Osteocyte (in vitro differentiated cells): ENCODE data around the gene TRIM51. TPM values are rescaled to one million over a fixed set of nuclear protein-coding genes. Genes with fewer than 3 reads are reported as not detected.
"Not testable (repeated sequence)": the region's sequence is repeated elsewhere in the genome, so short reads cannot be mapped to it uniquely, and the experiment has no call there.

Experiments
- DNase-seq: peaks from one replicate; pipeline ENCODE4 v3.0.0; 2021; ENCODE audit warnings: mixed read lengths; ENCODE audit not compliant: unreplicated experiment; ENCODE audit errors: extremely low spot score
- H3K27ac Mint-ChIP-seq: one replicate; pipeline ENCODE4 v1.8.0; 2021; ENCODE audit warnings: mild to moderate bottlenecking, mixed read lengths; ENCODE audit not compliant: unreplicated experiment
- H3K27me3 Mint-ChIP-seq: one replicate; pipeline ENCODE4 v1.8.0; 2021; ENCODE audit warnings: mixed read lengths; ENCODE audit not compliant: unreplicated experiment
- H3K36me3 Mint-ChIP-seq: one replicate; pipeline ENCODE4 v1.8.0; 2021; ENCODE audit warnings: mixed read lengths; ENCODE audit not compliant: unreplicated experiment
- H3K4me1 Mint-ChIP-seq: one replicate; pipeline ENCODE4 v1.8.0; 2021; ENCODE audit warnings: mixed read lengths; ENCODE audit not compliant: unreplicated experiment
- H3K4me3 Mint-ChIP-seq: one replicate; pipeline ENCODE4 v1.8.0; 2021; ENCODE audit warnings: mild to moderate bottlenecking, moderate library complexity, mixed read lengths; ENCODE audit not compliant: unreplicated experiment
- H3K9me3 Mint-ChIP-seq: one replicate; pipeline ENCODE4 v1.8.0; 2021; ENCODE audit warnings: mixed read lengths; ENCODE audit not compliant: unreplicated experiment
- CTCF ChIP-seq: fragments of 200-600 bp; sonication (generic); IDR thresholded peaks from 2 replicates; pipeline ENCODE4 v1.5.0; 2021; ENCODE audit warnings: antibody characterized with exemption, mild to moderate bottlenecking, moderate library complexity
- long read RNA-seq: library from polyadenylated mRNA; unstranded; transcript quantifications from one replicate; pipeline ENCODE4 v2.0.0, GENCODE V29; 2021
- total RNA-seq: library from RNA; stranded (reverse); gene quantifications from 2 replicates; pipeline ENCODE4 v1.2.1, GENCODE V29; 2021

TRIM51 gene
- total RNA-seq, result not detected in 2 replicates
- long read RNA-seq, result 0 reads

GRCh38 chr11:55882997-55883396 lies at the start of gene TRIM51:
TSS of gene TRIM51 (plus strand) at chr11:55883297. CDS start at chr11:55885429, 2,132 bp downstream.
- not testable (repeated sequence) for H3K27me3 Mint-ChIP-seq, H3K27ac Mint-ChIP-seq, H3K36me3 Mint-ChIP-seq, DNase-seq, H3K4me3 Mint-ChIP-seq, H3K4me1 Mint-ChIP-seq
- H3K9me3 Mint-ChIP-seq, result peaks cover 25% of the 10 kb centered on the region

- Mint-ChIP-seq H3K9me3 (peaks cover 60% of the 10 kb centered on the region), H3K4me1 (no peaks in the 10 kb centered on the region), H3K4me3 (no peak within 1 kb of the TSS), H3K27me3 (no peaks in the 10 kb centered on the region), H3K27ac (no peak within 1 kb of the TSS), H3K36me3 (peaks cover 2% of the 10 kb centered on the region)
- no peak for DNase-seq
- TF ChIP-seq CTCF, result no peak
Observed at GRCh38 chr11:55838452-55838851, 44.6 kb upstream of the TRIM51 start, which contains the start of gene OR5D16. TSS of gene OR5D16 (plus strand) at chr11:55838752. CDS start at chr11:55838752, 0 bp downstream.

- no peaks in the 10 kb centered on the region for H3K4me1 Mint-ChIP-seq
- peaks cover 36% of the 10 kb centered on the region for H3K9me3 Mint-ChIP-seq
- H3K27ac Mint-ChIP-seq, result no peak overlapping the region
Observed at GRCh38 chr11:55847453-55847852, 35.6 kb upstream of the TRIM51 start.

GRCh38 chr11:55849037-55849436 lies 34.1 kb upstream of the TRIM51 start:
- DNase-seq, result no peak
- no peak overlapping the region for H3K27ac Mint-ChIP-seq
- H3K9me3 Mint-ChIP-seq, result peaks cover 47% of the 10 kb centered on the region
- H3K4me1 Mint-ChIP-seq, result no peaks in the 10 kb centered on the region
- no peak overlapping the region for H3K4me3 Mint-ChIP-seq
- no peak for TF ChIP-seq CTCF
- H3K27me3 Mint-ChIP-seq, result no peaks in the 10 kb centered on the region
- no peaks in the 10 kb centered on the region for H3K36me3 Mint-ChIP-seq

More at GRCh38 chr11:55847453-55847852, 35.6 kb upstream of the TRIM51 start:
- Mint-ChIP-seq H3K4me3 (no peak overlapping the region), H3K36me3 (no peaks in the 10 kb centered on the region), H3K27me3 (no peaks in the 10 kb centered on the region)
- no peak for DNase-seq
- no peak for TF ChIP-seq CTCF

- TF ChIP-seq CTCF, result no peak
- no peaks in the 10 kb centered on the region for H3K27me3 Mint-ChIP-seq
- no peaks in the 10 kb centered on the region for H3K36me3 Mint-ChIP-seq
- no peak overlapping the region for H3K4me3 Mint-ChIP-seq
- peaks cover 36% of the 10 kb centered on the region for H3K9me3 Mint-ChIP-seq
- H3K27ac Mint-ChIP-seq, result no peak overlapping the region
- no peaks in the 10 kb centered on the region for H3K4me1 Mint-ChIP-seq
- DNase-seq, result no peak
Observed at GRCh38 chr11:55852141-55852540, 31.0 kb upstream of the TRIM51 start.

GRCh38 chr11:55854704-55855103 lies 28.4 kb upstream of the TRIM51 start:
- no peak overlapping the region for H3K27ac Mint-ChIP-seq
- no peak overlapping the region for H3K4me3 Mint-ChIP-seq
- no peaks in the 10 kb centered on the region for H3K27me3 Mint-ChIP-seq
- no peaks in the 10 kb centered on the region for H3K4me1 Mint-ChIP-seq
- no peak for DNase-seq
- no peaks in the 10 kb centered on the region for H3K36me3 Mint-ChIP-seq
- no peak for TF ChIP-seq CTCF
- H3K9me3 Mint-ChIP-seq, result peaks cover 43% of the 10 kb centered on the region

GRCh38 chr11:55867354-55867753 lies 15.7 kb upstream of the TRIM51 start:
- DNase-seq, result not testable (repeated sequence)

GRCh38 chr11:55872731-55873130 lies 10.4 kb upstream of the TRIM51 start:
- H3K27ac Mint-ChIP-seq, DNase-seq, H3K9me3 Mint-ChIP-seq, H3K27me3 Mint-ChIP-seq, H3K4me3 Mint-ChIP-seq, H3K4me1 Mint-ChIP-seq, H3K36me3 Mint-ChIP-seq: not testable (repeated sequence)

More at GRCh38 chr11:55867354-55867753, 15.7 kb upstream of the TRIM51 start:
- H3K9me3 Mint-ChIP-seq, result peaks cover 27% of the 10 kb centered on the region
- H3K4me1 Mint-ChIP-seq, H3K36me3 Mint-ChIP-seq, H3K27me3 Mint-ChIP-seq, H3K27ac Mint-ChIP-seq, H3K4me3 Mint-ChIP-seq: not testable (repeated sequence)
